NCI-H226 (cell line): ENCODE measurements around the gene CEP350.
"Not testable (repeated sequence)": the region's sequence is repeated elsewhere in the genome, so short reads cannot be mapped to it uniquely, and the experiment has no call there.

Experiments used
- DNase-seq: peaks from one replicate; pipeline ENCODE4 v3.0.0-alpha.2; 2015

CEP350 gene

GRCh38 chr1:179941454-179941853 lies 13.2 kb upstream of the CEP350 start:
- no peak for DNase-seq

DNA sequence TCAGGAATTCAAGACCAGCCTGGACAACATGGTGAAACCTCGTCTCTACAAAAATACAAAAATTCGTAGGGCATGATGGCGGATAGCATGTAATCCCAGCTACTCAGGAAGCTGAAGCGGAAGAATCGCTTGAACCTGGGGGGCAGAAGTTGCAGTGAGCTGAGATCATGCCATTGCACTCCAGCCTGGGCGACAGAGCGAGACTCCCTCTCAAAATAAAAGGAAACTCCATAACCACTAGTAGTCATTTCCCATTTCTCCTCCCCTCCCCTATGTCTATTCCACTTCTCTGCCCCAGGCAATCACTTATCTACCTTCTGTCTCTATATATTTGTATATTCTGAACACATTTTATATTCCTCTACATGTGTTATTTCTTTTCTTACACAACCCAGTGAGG lies 4.0 kb upstream of the CEP350 start:
- DNase-seq: no peak

- no peak for DNase-seq
These were observed 3.0 kb upstream of the CEP350 start for GRCh38 chr1:179951383-179952144.

GRCh38 chr1:179952186-179952585 lies 2.4 kb upstream of the CEP350 start:
- DNase-seq: no peak

DNA sequence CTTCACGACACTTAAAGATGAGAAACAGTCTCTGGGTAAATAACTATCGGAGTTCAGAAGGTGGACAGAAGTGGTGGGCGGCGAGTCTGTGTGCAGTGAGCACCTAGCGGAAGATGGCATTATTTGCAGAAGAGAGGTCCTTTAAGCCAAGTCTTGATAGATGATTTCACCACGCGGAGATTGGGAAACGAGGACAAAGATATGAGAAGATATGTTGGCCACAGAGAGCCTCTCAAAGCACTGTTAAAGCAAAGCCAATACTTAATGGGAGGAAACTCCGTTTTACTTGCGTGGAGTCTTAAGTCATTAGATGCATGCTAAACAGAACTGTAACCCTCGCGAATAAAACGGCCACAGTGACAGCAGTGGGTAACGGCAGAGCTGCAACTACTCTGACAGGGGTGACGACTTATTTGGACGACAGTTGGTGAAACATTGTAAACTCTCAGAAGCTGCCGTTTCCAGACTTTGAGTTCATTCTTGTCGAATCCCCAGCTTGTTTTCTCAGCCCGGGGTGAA lies 577 bp upstream of the CEP350 start:
- DNase-seq: no peak

DNA sequence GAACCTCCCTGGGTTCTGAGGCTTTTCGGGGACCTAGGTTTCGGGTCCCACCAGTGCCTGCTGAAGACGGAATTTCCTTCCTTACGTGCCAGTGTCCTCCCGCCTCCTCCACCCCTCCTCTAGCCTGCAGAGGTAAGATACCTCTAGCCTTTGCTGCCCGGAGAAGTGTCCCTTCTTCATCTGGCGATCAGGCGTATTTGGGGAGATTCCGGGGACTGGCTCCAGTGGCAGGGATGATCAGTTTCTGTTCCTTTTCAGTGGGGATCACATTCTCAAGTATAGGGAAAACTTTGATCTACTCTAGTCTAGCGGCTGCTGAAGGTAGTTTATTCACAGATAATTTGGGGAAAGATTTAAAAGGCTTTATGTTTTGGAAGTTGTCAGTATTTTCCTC lies 674 bp downstream of the CEP350 start:
- peak; percentile 25 for DNase-seq

DNA sequence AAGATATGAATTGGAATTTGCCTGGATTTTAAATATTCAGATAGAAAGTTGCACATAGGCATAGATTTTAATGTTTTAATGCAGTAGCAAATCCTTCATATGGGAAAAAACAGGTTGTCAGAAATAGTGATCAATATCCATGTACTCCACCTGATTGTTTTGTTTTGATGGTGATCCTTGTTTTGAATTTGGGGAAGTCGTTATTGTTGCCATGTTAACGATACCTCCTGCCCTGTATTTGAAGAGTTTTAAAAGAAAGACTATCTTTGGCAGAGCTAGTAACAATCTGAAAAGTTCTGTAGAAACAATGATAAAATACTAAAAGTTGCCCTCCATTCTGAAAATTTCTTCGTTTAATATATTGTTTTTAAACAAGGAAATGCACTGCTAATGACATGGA lies 1.1 kb downstream of the CEP350 start:
- no peak for DNase-seq

DNA sequence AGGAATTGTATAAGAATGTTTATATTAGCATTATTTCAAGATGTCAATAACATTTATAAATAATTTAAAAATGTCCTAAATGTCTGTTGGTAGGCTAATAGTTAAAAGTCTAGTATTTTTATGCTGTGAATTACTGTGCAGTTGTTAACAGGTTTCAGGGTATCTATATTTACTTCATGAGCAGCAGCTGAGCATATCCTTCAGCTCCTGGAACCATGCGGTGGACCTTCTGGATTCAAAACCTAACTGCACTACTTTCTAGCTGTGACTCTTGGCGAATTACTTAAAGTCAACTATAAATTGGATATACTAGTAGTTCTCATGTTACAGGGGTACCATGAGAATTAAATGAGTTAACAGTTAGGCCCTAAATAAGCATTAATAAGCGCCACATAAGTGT lies 3.7 kb downstream of the CEP350 start:
- DNase-seq: no peak

DNA sequence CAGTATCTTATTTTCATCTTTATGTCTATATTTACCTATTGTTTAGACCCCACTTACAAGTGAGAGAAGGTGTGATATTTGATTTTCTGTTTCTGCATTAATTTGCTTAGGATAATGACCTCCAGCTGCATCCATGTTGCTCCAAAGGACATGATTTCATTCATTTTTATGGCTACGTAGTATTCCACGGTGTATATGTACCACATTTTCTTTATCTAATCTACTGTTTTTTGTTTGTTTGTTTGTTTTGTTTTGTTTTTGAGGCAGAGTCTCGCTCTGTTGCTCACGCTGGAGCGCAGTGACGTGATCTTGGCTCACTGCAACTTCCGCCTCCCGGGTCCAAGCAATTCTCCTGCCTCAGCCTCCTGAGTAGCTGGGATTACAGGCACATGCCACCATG lies 7.6 kb downstream of the CEP350 start:
- DNase-seq: not testable (repeated sequence)

DNA sequence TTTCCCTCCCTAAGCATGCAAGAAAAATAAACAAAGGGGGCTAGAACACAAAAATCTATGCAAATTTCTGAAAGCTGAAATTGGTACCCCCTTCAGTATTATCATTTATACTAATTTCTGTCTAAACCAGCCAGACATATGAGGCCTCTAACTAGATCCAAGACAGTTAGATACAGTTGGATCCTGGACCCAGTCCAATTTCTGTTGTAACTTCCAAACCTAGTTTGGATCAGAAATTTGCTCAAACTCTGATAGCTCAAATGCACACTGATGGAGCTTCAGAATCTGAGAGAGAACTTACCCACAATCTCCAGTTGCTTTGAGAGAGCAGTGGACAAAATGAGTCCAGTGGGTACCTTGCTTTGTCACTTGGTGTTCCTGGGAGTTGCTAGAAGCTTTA lies 11.9 kb downstream of the CEP350 start:
- no peak for DNase-seq

DNA sequence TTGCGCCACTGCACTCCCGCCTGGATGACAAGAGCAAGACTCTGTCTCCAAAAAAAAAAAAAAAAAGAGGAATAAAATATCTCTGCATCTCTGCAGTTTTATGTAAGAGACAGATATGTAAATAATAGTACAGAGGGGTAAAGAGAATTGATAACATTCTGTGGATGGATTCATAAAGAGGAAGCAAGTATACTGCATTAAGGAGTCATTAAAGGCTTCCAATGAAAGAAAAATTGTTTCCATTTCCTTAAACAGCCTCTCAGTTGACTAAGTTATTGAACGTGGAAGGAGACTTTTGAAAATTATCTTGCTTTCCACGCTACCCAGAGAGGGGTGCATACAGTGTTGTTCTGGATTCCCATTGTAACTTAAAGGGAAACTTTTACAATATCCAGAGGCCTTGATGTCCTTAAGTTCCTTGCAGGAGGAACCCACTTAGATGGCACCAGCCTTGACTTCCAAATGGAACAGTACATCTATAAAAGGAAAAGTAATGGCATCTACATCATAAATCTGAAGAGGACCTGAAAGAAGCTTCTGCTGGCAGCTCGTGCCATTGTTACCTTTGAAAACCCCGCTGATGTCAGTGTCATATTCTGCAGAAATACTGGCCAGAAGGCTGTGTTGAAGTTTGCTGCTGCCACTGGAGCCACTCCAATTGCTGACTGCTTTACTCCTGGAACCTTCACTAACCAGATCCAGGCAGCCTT lies 13.8 kb downstream of the CEP350 start:
- DNase-seq: no peak

DNA sequence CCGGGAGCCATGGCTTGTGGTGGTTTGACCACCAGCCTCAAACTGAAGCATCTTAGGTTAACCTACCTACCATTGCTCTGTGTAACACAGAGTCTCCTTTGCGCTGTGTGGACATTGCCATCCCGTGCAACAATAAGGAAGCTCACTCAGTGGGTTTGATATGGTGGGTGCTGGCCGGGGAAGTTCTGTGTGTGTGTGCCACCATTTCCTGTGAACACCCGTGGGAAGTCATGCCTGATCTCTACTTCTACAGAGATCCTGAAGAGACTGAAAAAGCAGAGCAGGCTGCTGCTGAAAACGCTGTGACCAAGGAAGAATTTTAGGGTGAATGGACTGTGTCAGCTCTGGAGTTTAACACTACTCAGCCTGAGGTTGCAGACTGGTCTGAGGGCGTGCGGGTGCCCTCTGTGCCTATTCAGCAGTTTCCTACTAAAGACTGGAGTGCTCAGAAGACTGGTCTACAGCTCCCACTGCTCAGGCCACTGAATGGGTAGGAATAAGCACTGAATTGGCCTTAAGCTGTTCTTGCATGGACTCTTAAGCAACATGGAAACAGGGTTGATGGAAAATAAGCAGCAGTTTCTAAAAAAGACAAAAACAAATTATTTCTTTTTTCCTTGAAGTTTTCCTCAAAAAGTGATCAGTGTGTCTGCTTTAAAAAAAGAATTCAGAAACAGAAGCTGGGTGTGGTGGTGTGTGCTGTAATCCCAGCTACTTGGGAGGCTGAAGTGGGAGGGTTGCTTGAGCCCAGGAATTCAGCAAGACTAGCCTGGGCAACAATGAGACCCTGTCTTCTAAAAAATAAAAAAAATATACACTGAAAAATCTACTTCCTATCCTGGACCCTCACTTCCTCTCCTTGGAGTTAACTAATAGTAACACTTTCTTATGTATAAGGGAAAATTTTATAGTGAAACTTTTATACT lies 14.6 kb downstream of the CEP350 start:
- DNase-seq: no peak

DNA sequence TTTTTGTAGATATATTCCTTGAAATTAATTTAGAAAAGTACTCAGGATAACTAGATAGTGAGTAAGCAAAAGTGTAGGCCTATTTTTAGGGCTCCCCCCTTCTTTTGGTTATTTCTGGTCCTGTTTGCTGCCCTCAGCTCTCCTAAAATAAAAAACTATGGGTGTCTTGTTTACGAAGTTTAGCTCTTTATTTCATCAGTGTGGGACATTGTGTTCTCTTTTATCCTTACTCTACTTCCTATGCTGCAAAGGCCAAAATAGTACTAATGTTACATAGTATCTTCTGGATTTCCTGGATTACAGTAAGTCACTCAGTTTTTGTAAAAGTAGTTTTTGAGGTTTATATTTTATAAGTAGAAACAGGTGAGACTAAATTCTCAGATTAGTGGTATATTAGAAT lies 15.4 kb downstream of the CEP350 start:
- DNase-seq: no peak

DNA sequence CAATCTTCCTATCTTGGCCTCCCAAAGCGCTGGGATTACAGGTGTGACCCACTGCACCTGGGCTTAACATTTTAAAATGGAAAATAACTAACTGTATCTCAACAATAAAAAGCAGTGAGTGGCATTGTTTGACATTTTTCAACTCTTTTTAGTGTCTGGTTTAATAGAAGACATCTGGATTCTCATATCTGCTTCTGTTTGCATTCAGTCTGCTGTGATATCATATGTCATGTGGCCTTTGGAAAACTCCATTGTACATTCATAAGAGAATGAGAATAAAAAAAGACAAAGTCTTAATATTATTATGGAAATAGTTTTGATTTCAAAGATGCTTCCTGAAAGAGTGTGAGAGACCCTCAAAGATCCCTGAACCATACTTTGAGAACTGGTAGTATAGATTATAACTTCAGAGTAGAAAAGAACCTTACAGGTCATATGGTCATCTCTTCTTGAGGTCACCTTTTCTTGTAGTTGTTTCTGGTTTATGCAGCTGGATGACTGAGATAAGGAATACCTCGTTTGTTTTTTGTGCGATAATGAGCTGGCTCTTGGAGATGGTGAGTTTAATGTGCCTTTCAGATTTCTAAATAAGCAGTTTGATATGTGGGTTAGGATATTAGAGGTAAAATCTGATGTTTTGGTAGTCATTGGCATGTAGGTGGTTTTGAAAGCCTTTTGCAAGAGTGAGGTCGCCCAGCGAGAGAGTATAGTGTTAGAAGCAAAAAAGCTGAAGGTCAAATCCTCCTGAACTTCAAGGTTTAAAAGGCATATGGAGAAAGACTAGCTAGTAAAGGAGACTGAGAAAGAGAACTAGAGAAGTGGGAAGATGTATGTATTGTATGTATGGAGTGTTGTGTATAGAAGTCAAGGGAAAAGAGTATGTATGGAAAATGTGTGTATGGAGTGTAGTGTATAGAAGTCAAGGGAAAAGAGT lies 17.2 kb downstream of the CEP350 start:
- no peak for DNase-seq

GRCh38 chr1:179973198-179974110 lies 18.8 kb downstream of the CEP350 start:
- no peak for DNase-seq

- no peak for DNase-seq
These were observed 22.5 kb downstream of the CEP350 start for GRCh38 chr1:179976970-179977651.

DNA sequence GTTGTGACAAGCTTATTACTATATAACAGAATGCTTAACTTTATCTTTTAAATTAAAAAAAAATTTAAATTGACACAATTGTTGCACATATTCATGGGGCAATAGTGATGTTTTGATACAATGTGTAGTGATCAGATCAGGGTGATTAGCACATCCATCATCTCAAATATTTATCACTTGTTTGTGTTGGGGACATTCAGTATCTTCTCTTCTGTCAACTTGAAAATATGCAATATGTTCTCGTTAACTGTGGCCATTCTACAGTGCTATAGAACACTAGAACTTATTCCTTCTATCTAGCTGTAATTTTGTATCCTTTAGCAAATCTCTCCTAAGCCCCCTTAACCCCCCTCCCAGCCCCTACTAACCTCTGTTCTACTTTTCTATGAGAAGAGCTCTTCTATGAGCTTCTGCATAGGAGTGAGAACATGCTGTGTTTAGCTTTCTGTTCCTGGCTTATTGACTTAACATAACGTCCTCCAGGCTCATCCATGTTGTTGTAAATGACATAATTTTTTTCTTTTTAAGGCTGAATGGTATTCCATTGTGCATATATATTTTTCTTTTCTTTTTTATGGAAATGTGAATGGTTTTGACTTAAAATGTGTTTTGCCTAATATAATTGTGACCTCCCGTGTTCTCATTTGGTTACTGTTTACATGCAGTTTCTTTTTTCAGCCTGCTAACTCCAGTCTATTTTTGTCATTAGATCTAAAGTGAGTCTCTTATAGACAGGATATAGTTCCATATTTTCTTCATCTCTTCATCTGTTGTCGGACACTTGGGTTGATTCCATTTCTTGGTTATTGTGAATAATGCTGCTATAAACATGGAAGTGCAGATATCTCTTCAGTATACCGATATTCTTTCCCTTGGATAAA lies 23.8 kb downstream of the CEP350 start:
- DNase-seq: no peak

DNA sequence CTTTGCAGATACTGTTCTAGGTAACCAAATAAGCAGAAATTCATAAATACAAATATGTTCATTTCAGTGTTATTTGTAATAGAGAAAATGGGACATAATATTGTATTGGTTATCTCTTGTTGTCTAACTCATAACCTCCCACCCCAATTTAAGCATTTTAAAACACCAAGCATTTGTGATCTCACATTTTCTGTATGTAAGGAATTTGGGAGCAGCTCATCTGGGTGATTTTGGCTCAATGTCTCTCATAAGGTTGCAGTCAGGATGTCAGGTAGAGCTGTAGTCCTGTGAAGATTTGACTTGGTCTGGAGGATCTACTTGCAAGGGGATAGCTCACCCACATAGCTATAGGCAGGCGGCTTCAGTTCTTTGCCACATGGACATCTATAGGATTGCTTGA lies 29.5 kb downstream of the CEP350 start:
- DNase-seq: peak; percentile 61

DNA sequence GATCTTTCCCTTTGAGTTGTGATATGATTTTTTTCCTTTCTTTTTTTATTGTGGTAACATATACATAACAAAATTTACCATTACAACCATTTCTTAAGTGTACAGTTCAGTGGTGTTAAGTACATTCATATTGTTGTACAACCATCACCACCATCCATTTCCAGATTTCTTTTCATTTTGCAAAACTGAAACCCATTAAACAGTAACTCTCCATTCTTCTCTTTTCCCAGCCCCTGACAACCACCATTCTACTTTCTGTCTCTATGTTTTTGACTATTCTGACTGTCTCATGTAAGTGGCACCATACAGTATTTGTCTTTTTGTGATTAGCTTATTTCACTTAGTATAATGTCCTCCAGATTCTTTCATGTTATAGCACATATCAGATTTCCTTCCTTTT lies 30.3 kb downstream of the CEP350 start:
- no peak for DNase-seq
